Stimulated activated CD8-positive, alpha-beta memory T cell treated with anti-CD3 and anti-CD28 coated beads, Interleukin-7, amount 100 ng/mL, for 48 hours (primary cell): Measurements from ENCODE around the gene BRAF.
"Not testable (repeated sequence)": the region's sequence is repeated elsewhere in the genome, so short reads cannot be mapped to it uniquely, and the experiment has no call there.

Source experiments
- DNase-seq, 2 donors: peaks; one replicate each; pipeline ENCODE4 v3.0.0-alpha.2; 2020; ENCODE audit warnings: low read depth in 1 of 2; ENCODE audit errors: extremely low read depth in 1 of 2

BRAF gene

GRCh38 chr7:140719721-140720120, 205.0 kb downstream of the BRAF start:
- no peak for DNase-seq

- no peak for DNase-seq
These were observed 210.2 kb downstream of the BRAF start for GRCh38 chr7:140714331-140715040.

GRCh38 chr7:140712392-140712791, 212.3 kb downstream of the BRAF start:
- not testable (repeated sequence) for DNase-seq

- DNase-seq, result not testable (repeated sequence)
These were observed 216.0 kb downstream of the BRAF start for GRCh38 chr7:140708764-140709163.

- DNase-seq, result no peak
These were observed 217.6 kb downstream of the BRAF start for GRCh38 chr7:140707132-140707531.

- DNase-seq, result no peak
These were observed 220.5 kb downstream of the BRAF start for GRCh38 chr7:140704205-140704604.

- DNase-seq, result no peak
These were observed 222.0 kb downstream of the BRAF start for GRCh38 chr7:140702774-140703173.

- DNase-seq, result no peak
These were observed 226.3 kb downstream of the BRAF start for GRCh38 chr7:140698477-140698876.

- no peak for DNase-seq
These were observed 227.1 kb downstream of the BRAF start for GRCh38 chr7:140697447-140698143.

GRCh38 chr7:140696680-140697446, 227.9 kb downstream of the BRAF start, which contains the start of gene NDUFB2:
TSS of gene NDUFB2 (plus strand) at chr7:140696708. CDS start at chr7:140696745, 37 bp downstream.
- DNase-seq, result peak; percentile 52 to 63

- peak; percentile 83 to 93 for DNase-seq
These were observed 228.6 kb downstream of the BRAF start for GRCh38 chr7:140696024-140696679.

- DNase-seq, result no peak
These were observed 229.3 kb downstream of the BRAF start for GRCh38 chr7:140695381-140695780.

- DNase-seq, result no peak
These were observed 230.1 kb downstream of the BRAF start for GRCh38 chr7:140694592-140694991.

GRCh38 chr7:140693849-140694248, 230.9 kb downstream of the BRAF start:
- DNase-seq, result not testable (repeated sequence)

- DNase-seq, result no peak
These were observed 233.2 kb downstream of the BRAF start for GRCh38 chr7:140691376-140692045.

- DNase-seq, result no peak
These were observed 235.3 kb downstream of the BRAF start for GRCh38 chr7:140689199-140690152.

- DNase-seq, result no peak
These were observed 236.4 kb downstream of the BRAF start for GRCh38 chr7:140688341-140688740.

GRCh38 chr7:140686921-140687320, 237.8 kb downstream of the BRAF start:
- no peak for DNase-seq

- no peak for DNase-seq
These were observed 239.2 kb downstream of the BRAF start for GRCh38 chr7:140685407-140686087.
